Stomach smooth muscle (tissue), 2 donors: ENCODE results near the gene ZFAND3.

ENCODE experiments used
- H3K27ac ChIP-seq: one replicate; pipeline ENCODE4 v1.7.0; 2013; ENCODE audit warnings: mild to moderate bottlenecking, low read length, inconsistent platforms
- H3K27me3 ChIP-seq, 2 donors: one replicate each; pipeline ENCODE4 v1.7.0; 2013; ENCODE audit warnings: low read length in 2 of 2; ENCODE audit not compliant: insufficient read depth in 2 of 2, control insufficient read depth in 1 of 2
- H3K36me3 ChIP-seq, 2 donors: one replicate each; pipeline ENCODE4 v1.7.0; 2013; ENCODE audit warnings: low read length in 2 of 2; ENCODE audit not compliant: control insufficient read depth in 2 of 2, insufficient read depth in 2 of 2
- H3K4me1 ChIP-seq: one replicate; pipeline ENCODE4 v1.7.0; 2013; ENCODE audit warnings: low read length; ENCODE audit not compliant: control insufficient read depth, insufficient read depth
- H3K4me3 ChIP-seq, 2 donors: one replicate each; pipeline ENCODE4 v1.7.0; 2013; ENCODE audit warnings: low read length in 2 of 2
- H3K9ac ChIP-seq, 2 donors: one replicate each; pipeline ENCODE4 v1.7.0; 2013; ENCODE audit warnings: low read length in 2 of 2, mild to moderate bottlenecking in 1 of 2
- H3K9me3 ChIP-seq, 2 donors: one replicate each; pipeline ENCODE4 v1.7.0; 2013; ENCODE audit warnings: low read length in 2 of 2; ENCODE audit not compliant: control insufficient read depth in 2 of 2
- donor health status: healthy.
- donor health status: Pancreatic carcinoma.

The ZFAND3 gene

GRCh38 chr6:37831457-37831856 is 11.9 kb downstream of the ZFAND3 start:
- Histone ChIP-seq H3K36me3 (no peaks in the 10 kb centered on the region), H3K9me3 (no peaks in the 10 kb centered on the region), H3K27ac (no peak overlapping the region), H3K4me1 (no peaks in the 10 kb centered on the region), H3K27me3 (no peaks in the 10 kb centered on the region), H3K4me3 (no peak overlapping the region), H3K9ac (no peak overlapping the region)

DNA sequence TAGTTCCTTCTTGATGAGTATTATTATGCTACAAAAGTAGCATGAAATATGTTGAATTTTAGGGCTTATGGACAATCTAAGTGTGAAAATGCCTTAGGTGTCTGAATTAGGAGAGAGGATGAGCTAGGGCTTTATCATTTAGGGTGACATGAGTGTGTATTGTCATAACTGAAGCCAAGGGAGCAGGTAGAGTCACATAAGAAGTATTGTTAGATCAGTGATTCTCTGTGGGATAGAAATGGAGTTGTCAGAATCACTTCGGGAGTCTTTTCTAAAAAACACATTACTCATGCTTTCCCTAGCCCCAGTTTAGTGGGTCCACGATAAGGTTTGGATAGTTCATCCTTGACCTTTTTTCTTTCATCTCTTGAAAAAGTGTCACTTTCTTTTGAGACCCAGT is 16.4 kb downstream of the ZFAND3 start:
- Histone ChIP-seq H3K4me1 (no peaks in the 10 kb centered on the region), H3K36me3 (no peaks in the 10 kb centered on the region), H3K9ac (no peak overlapping the region), H3K9me3 (no peaks in the 10 kb centered on the region), H3K27me3 (no peaks in the 10 kb centered on the region), H3K4me3 (no peak overlapping the region), H3K27ac (no peak overlapping the region)

DNA sequence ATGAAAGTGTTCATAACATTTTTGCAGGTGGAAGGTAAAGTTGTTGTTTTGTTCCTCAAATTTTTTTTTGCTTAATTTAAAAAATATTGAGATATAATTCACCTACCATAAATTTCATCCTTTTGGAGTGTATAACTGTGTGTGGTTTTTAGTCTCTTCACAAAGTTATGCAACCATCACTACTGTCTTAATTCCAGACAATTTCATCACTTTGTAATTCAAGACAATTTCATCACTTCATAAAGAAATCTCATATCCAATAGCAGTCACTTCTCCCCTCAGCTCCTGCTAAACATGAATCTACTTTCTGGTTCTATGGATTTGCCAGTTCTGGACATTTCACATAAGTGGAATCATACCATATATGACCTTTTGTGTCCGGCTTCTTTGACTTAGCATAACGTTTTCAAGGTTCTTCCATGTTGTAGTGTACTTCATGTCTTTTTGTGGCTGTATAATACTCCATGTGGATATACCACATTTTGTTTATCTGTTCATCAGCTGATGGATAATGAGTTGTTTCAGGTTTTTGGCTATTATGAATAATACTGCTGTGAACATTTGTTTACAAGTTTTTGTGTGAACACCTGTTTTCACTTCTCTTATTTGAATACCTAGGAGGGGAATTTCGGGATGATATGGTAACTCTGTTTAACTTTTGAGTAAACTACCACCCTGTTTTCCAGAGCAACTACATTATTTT is 18.8 kb downstream of the ZFAND3 start:
- Histone ChIP-seq H3K9me3 (no peaks in the 10 kb centered on the region), H3K4me1 (no peaks in the 10 kb centered on the region), H3K27me3 (no peaks in the 10 kb centered on the region), H3K36me3 (no peaks in the 10 kb centered on the region), H3K4me3 (no peak overlapping the region), H3K9ac (no peak overlapping the region), H3K27ac (no peak overlapping the region)

DNA sequence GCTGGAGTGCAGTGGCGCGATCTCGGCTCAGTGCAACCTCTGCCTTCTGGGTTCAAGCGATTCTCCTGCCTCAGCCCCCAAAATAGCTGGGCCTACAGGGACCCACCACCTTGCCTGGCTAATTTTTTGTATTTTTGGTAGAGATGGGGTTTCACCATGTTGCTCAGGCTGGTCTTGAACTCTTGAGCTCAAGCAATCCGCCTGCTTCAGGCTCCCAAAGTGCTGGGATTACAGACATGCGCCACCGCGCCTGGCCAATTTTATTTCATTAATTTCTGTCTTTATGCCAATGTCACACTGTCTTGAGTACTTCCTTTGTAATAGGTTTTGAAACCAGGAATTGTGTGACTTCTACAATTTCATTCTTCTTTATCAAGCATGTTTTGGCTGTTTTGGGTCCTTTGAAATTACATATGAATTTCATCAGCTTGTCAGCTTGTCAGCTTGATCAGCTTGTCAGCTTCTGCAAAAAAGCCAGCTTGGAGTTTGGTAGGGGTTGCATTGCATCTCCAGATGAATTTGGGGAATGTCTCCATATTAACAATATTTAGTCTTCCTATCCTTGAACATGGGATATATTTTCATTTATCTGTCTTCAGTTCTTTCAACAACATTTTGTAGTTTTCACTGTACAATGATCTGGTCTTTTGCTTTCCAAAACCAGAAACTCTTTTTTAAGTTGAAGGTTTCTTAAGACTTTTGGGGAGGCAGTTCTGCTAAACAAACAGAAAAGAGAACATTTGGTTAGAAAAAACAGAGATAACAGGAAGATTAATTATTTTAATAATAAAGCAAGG is 20.8 kb downstream of the ZFAND3 start:
- Histone ChIP-seq H3K27me3 (no peaks in the 10 kb centered on the region), H3K27ac (no peak overlapping the region)

DNA sequence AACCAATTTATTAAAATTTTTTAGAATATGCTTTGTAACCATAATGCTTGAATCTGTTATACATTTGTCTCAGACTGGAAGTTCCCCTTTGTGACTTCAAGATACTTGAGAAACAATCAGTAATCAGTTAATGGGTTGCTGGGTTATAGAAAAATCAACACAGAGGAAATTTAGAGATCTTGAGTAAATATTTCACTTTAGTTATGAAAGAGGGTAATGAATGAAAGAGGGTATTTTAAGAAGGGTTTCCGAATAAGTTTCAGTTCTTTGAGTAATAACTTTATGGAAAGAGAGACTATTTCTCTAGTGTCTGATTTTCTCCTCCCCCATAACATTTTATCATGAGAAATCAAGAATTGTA is 21.4 kb downstream of the ZFAND3 start:
- Histone ChIP-seq H3K36me3 (no peaks in the 10 kb centered on the region), H3K4me1 (no peaks in the 10 kb centered on the region), H3K9ac (no peak overlapping the region), H3K27ac (no peak overlapping the region), H3K27me3 (no peaks in the 10 kb centered on the region), H3K9me3 (no peaks in the 10 kb centered on the region), H3K4me3 (no peak overlapping the region)

More for the DNA sequence above, 20.8 kb downstream of the ZFAND3 start:
- H3K36me3 ChIP-seq, result no peaks in the 10 kb centered on the region
- H3K9me3 ChIP-seq, result no peaks in the 10 kb centered on the region
- H3K9ac ChIP-seq, result no peak overlapping the region
- no peaks in the 10 kb centered on the region for H3K4me1 ChIP-seq
- H3K4me3 ChIP-seq, result no peak overlapping the region

- Histone ChIP-seq H3K27ac (no peak overlapping the region), H3K27me3 (no peaks in the 10 kb centered on the region), H3K9ac (no peak overlapping the region), H3K4me3 (no peak overlapping the region), H3K9me3 (no peaks in the 10 kb centered on the region), H3K36me3 (no peaks in the 10 kb centered on the region), H3K4me1 (no peaks in the 10 kb centered on the region)
Measured at GRCh38 chr6:37845026-37845911, 25.7 kb downstream of the ZFAND3 start.

- H3K9me3 ChIP-seq, result no peaks in the 10 kb centered on the region
- no peak overlapping the region for H3K4me3 ChIP-seq
- H3K36me3 ChIP-seq, result no peaks in the 10 kb centered on the region
- no peaks in the 10 kb centered on the region for H3K27me3 ChIP-seq
- no peak overlapping the region for H3K27ac ChIP-seq
- no peaks in the 10 kb centered on the region for H3K4me1 ChIP-seq
- no peak overlapping the region for H3K9ac ChIP-seq
Measured at GRCh38 chr6:37845930-37846329, 26.4 kb downstream of the ZFAND3 start.

DNA sequence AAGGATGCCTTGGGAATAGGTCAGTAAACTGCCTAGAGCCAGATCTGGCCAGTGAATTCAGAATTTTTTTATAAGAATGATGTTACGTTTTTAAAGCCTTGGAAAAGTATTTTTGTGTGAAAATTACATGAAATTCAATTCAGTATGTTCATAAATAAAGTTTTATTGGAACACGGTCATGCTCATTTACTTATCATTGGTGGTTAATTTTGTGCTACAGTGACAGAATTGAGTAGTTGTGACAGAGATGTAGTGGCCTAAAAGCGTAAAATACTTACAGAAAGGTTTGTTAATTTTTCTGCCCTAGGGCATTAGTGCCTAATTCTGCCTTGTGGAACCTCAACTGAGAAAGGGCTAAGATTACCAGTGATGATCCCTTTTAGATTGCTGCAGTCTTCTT is 28.2 kb downstream of the ZFAND3 start:
- no peak overlapping the region for H3K27ac ChIP-seq
- H3K27me3 ChIP-seq, result no peaks in the 10 kb centered on the region
- H3K36me3 ChIP-seq, result no peaks in the 10 kb centered on the region
- no peak overlapping the region for H3K9ac ChIP-seq
- no peaks in the 10 kb centered on the region for H3K4me1 ChIP-seq
- no peak overlapping the region for H3K4me3 ChIP-seq
- no peaks in the 10 kb centered on the region for H3K9me3 ChIP-seq

GRCh38 chr6:37848371-37848770 is 28.8 kb downstream of the ZFAND3 start:
- Histone ChIP-seq H3K27ac (no peak overlapping the region), H3K4me3 (no peak overlapping the region), H3K4me1 (no peaks in the 10 kb centered on the region), H3K9me3 (no peaks in the 10 kb centered on the region), H3K27me3 (no peaks in the 10 kb centered on the region), H3K36me3 (no peaks in the 10 kb centered on the region), H3K9ac (no peak overlapping the region)

GRCh38 chr6:37850260-37850659 is 30.7 kb downstream of the ZFAND3 start:
- no peaks in the 10 kb centered on the region for H3K27me3 ChIP-seq
- no peaks in the 10 kb centered on the region for H3K4me1 ChIP-seq
- no peak overlapping the region for H3K27ac ChIP-seq
- H3K36me3 ChIP-seq, result no peaks in the 10 kb centered on the region
- no peak overlapping the region for H3K4me3 ChIP-seq
- H3K9ac ChIP-seq, result no peak overlapping the region
- no peaks in the 10 kb centered on the region for H3K9me3 ChIP-seq
